ENCODE measurements around the gene B4GALNT3.

DNA sequence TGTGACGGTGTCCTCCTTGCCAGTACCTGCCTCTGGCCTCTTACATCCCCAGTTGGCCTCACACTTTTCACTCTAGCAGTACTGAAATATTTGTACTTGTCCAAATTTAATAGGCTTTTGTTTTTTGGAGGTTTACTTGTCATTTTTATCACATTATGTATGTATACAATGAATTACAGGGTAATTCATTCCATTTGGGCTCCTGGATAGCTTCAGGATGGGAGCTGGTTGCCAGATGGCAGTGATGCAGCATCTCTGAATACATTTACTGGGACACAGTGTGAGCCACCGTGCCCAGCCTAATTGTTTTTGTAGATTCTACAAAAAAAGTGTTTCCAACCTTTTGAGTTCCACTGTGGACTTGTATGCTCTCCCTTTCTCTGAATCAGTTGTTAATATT, 44.9 kb upstream of the B4GALNT3 start:
- TF ChIP-seq, protein P1, sequence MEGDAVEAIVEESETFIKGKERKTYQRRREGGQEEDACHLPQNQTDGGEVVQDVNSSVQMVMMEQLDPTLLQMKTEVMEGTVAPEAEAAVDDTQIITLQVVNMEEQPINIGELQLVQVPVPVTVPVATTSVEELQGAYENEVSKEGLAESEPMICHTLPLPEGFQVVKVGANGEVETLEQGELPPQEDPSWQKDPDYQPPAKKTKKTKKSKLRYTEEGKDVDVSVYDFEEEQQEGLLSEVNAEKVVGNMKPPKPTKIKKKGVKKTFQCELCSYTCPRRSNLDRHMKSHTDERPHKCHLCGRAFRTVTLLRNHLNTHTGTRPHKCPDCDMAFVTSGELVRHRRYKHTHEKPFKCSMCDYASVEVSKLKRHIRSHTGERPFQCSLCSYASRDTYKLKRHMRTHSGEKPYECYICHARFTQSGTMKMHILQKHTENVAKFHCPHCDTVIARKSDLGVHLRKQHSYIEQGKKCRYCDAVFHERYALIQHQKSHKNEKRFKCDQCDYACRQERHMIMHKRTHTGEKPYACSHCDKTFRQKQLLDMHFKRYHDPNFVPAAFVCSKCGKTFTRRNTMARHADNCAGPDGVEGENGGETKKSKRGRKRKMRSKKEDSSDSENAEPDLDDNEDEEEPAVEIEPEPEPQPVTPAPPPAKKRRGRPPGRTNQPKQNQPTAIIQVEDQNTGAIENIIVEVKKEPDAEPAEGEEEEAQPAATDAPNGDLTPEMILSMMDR (IDR thresholded peaks at IDR 0.05) = no peak
- no peak for TF ChIP-seq POLR2A (IDR thresholded peaks at IDR 0.05)
